Pons (tissue), 1 donor: ENCODE measurements around the gene INPP4B.
A peak's percentile ranks its signal among the peaks of the same experiment; 100 is the strongest.

ENCODE experiments used
- DNase-seq: peaks from one replicate; pipeline ENCODE4 v3.0.0-alpha.2; 2016; ENCODE audit warnings: low spot score

INPP4B gene

GRCh38 chr4:142473218-142473959 is 372.7 kb downstream of the INPP4B start:
- DNase-seq, result no peak

GRCh38 chr4:142467088-142467487 is 379.0 kb downstream of the INPP4B start:
- no peak for DNase-seq

DNA sequence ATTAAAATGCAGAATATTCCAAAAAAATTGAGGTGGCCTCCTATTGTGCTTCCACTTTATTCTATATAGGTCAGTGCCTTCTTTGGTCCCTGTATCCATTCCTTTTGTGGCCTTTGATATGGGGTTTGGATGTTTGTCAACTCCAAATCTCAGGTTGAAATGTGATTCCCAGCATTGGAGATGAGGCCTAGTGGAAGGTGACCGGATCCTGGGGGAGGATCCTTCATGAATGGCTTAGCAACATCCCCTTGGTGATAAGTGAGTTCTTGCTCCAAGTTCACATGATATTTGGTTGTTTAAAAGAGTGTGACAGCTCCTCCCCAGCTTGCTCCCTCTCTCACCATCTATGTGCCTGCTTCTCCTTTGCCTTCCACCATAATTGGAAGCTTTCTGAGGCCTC is 380.6 kb downstream of the INPP4B start:
- DNase-seq, result no peak

GRCh38 chr4:142463206-142463605 is 382.9 kb downstream of the INPP4B start:
- DNase-seq, result no peak

DNA sequence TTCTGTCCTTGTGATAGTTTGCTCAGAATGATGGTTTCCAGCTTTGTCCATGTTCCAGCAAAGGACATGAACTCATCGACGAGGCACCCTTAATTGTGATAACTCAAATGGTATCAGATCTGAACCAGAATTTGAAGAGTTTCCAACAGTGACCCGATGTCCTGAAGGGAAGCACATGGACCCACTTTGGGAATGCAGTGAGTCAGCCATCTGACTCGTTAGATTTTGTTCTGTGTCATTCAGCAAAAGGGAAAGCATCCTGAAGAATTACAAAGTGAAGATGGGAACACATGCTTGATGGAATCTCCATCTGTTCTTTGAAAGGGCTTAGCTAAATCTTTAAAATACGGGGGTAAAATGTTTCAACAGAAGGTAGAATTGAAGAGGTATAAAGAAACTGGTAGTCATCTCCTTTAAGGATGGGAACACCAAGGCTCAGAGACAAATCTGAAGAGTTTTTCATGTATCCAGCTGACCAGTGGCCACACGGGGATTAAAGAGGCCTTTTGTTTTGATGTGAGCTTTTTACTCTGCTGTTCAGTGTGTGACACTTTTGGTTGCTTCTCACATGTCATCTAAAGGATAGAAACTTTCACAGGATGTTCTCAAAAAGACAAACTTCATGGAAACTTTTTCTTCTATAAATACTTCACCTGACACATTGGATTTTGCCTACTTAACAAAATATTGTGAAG is 393.8 kb downstream of the INPP4B start:
- DNase-seq, result peak; percentile 46

GRCh38 chr4:142449771-142450373 is 396.2 kb downstream of the INPP4B start:
- DNase-seq, result peak; percentile 4

DNA sequence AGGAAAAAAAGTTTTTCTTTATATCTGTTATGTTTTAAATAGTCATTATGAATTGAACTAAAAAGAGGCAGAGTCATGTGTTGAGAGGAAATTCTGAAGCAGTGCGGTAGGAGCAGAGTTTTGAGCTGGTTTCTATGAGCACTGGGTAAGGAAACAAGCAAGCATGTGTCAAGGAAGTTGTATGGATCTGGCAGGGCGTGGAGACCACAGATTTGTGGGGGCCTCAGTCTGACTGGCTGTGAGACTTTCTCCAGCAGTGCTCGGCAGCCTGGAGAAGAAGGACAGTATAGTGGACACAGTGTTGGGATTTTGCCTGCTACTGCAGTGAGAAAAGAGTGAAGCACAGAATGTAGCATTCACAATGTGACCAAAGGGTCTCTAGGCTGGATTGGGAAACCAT is 399.1 kb downstream of the INPP4B start:
- no peak for DNase-seq

DNA sequence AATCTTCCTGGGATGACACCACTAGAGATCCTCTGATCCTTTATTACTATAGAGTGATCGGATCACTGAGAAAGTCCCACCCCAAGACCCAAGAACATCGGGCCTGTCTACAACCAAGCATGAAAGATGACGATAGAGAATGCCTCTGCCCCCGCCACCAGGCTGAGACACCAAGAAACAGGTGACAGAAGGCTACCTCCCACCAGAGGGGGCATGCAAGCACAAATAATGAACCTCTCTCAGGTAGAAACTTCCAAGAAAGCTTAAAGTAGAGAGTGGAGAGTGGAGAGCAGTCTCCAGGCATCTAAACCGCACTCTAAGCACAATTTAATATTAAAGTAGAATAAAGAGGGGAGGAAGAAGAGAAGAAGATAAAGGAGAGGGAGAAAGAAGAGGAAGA is 402.6 kb downstream of the INPP4B start:
- no peak for DNase-seq

GRCh38 chr4:142440093-142440492 is 406.0 kb downstream of the INPP4B start:
- DNase-seq, result no peak

DNA sequence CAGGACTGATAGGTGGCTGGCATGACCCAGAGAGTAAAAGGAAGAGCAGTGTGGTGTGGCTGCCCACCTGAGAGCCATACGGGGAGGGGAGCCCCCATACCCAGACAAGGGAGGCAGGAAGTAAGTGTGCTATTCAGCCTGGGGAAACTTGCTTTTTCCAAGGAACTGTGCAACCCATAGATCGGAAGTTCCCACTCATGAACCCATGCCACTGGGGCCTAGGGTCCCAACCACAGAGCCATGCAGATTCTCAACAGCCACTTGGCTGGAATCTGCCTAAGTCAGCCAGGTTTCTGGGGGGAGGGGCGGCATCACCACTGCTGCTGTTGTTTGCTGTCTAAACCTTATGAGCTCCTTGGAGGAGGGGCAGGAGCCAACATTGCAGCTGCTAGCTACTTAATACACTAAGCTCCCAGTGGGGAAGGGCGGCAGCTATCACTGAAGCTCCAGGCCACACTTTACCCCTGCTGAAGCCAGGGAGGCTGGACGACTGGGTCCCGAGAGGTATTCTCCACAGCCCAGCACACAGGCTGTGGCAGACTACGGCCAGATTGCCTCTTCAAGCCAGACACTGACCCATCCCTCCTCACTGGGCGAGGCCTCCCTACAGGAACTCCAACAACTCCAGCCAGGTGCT is 410.4 kb downstream of the INPP4B start:
- DNase-seq, result no peak

DNA sequence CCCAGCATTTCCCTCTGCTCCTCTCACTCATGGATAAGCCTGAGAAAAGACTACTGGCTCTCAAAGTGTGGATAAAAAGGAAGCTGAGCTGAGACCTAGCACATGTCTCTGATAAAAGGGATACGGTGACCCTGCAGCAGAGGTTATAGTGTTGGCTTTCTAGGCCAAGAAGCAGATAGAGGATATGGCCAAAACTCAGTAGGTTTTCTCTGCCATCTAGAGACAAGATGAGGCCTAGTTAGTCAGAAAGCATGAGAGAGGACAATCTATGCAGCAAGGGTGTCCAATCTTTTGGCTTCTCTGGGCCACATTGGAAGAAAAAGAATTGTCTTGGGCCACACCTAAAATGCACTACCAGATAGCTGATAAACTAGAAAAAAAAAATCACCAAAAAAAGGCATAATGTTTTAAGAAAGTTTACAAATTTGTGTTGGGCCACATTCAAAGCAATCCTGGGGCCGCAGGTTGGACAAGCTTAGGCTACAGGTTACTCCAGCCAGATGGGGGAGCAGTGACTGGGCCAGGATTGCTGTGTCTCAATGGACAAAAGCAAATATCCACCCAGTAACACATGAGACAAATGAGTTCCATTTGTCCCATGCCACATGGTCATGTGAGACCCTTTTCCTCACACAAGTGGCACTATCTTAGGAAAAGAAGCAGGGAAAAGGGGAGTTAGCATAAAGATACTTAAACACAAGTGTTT is 411.4 kb downstream of the INPP4B start:
- DNase-seq, result no peak

GRCh38 chr4:142428715-142429114 is 417.4 kb downstream of the INPP4B start:
- no peak for DNase-seq

DNA sequence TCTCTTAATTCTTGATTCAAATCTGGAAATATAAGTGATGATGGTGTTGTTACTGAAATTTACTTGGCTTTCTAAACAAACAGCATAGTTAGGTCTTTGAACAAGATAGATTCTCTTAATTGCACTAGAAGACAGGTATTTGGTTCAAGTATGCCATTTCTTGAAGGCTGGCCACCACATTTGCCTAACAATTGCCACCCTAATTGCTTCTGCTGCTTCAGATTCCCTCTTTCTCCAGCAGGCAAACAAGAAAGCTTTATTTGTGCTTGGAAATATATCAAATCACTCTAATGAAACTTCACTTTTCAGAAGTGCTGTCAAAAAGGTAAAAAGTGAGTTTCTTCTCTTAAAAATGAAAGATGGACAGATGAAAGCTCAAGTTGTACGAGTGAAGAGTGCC is 418.6 kb downstream of the INPP4B start:
- DNase-seq, result no peak

GRCh38 chr4:142423861-142424260 is 422.2 kb downstream of the INPP4B start:
- DNase-seq, result no peak

DNA sequence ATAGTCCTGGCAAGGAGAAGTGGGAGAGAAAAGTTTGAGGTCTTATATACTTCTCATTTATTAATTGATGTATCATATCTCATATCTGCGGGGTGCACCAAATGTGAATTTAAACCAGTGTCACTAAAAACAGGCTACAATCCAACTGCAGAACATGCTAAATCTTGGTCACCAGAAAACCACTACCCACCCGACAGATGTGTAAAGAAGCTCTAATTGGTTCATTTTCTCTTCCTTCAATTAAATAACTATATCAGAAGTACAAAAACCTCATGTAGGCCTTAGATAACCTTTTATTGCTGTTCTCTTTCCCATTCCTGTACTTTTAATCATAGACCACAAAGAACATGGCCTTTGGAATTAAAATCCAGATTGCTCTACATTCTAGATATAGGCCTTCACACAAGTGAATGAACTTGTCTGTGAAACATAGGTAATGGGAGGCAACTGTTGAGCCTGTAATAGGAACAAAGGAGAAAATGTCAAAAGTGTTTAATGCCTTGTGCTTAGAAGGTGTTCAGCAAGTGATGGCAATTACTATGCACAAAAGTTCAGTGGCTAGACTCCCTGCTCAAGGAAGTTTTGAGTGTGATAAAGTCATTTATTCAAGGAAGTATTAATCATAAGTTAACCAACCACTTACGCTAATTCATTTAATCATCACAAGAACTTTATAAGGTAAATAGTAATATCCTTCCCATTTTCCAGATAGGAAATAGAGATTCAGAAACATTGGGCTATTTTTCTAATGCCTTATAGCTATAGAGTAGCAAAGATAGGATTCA is 425.6 kb downstream of the INPP4B start:
- no peak for DNase-seq

DNA sequence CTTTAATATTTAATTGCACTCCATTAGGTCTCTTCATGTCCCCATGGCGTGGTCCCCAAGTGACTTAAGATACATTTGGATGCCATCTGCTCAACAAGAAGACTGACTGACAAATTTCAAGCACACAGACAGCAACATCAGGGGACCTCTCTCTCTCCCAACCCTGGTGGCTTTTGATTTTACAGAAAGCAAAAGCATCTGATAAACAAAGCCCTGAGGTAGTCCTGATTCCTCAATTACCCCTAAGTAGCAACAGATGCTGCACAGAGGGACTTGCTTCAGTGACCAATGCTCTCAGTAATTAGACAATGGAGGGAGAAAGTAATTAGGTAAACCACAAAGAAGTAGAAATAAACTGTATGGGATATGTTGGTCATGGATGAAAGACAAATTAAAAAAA is 426.4 kb downstream of the INPP4B start:
- DNase-seq, result no peak

GRCh38 chr4:142418697-142419096 is 427.4 kb downstream of the INPP4B start:
- DNase-seq, result no peak

DNA sequence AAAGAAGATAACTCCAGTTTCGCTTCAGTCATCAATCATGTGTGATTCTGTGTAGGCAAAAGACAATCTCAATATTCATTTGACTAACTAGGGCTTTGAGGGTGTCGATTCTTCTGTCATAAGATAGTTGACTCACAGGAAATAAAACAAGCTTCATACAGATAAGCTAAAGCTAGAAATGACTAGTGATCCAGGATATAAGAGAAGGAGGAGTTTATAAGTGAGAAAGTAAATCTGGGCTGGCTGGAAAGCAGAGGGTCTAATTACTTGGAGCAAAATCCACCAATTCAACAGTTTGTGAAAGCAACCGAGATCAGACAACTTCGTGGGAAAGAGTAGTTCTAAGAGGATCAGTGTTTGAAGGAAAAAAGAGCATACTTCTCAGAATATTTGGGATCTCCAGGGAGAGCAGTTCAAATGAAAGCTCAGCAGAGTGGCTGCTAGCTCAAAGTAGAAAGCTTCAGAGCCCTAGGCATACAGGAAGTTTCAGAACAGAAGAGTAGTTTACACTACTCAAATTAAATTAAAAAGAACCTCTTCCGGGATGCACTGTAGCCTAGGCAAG is 429.3 kb downstream of the INPP4B start:
- no peak for DNase-seq

- no peak for DNase-seq
Observed at GRCh38 chr4:142416121-142416520, 430.0 kb downstream of the INPP4B start.

DNA sequence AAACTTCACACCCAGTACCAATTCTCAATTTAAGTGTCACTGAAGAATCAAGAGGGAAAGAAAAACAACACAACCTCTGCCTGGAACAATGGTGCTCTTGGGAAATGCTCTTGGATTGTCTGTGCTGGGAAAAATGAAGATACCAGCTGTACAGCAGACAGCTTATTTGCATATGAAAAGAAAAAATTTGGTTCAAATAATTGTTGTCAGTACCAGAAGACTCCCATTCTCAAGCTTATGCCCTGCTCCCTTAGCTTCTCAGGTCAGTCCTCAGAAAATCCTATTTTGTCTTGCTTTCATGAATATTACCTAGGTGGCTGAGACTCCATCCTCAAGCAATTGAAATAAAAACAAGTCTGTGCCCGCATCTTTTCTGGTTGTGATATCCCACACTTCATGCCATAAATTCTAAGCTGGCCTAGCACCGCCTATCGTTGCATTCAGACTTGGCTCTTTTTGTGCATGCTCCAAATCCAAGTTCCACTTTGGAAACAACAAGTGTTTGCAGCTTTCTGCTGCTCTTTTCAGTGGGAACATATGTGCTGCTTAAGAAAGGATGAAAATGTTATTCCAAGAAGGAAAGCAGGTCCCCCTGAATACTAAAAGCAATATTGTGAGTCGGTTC is 431.6 kb downstream of the INPP4B start:
- no peak for DNase-seq

DNA sequence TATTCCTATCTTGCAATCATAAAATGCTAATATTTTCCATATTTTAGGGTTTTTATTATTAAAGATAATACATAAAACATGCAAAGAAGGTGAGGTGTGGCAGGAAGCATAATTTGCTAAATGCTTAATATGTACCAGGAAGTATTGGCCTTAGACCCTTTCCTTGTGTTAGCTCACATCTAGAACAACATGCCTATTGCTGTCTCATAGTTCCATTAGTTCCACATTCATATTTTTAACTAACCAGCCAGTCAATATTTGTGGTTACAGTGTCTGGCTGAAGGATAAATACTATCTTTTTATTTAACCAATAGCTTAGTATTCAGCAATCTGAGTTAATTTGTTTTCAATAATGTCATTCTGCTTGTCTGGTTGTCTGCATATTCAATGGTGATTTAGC is 432.6 kb downstream of the INPP4B start:
- no peak for DNase-seq
